Muscle layer of duodenum (tissue), 2 donors: Measurements from ENCODE around the gene DNPEP.

Source experiments
- H3K27ac ChIP-seq: one replicate; pipeline ENCODE4 v1.7.0; 2013; ENCODE audit warnings: mild to moderate bottlenecking, low read length
- H3K27me3 ChIP-seq: one replicate; pipeline ENCODE4 v1.7.0; 2013; ENCODE audit warnings: low read depth, mild to moderate bottlenecking, control low read depth, low read length
- H3K36me3 ChIP-seq, 2 donors: one replicate each; pipeline ENCODE4 v1.7.0; 2013; ENCODE audit warnings: low read length in 2 of 2, control low read depth in 1 of 2, mild to moderate bottlenecking in 1 of 2; ENCODE audit not compliant: insufficient read depth in 2 of 2, control insufficient read depth in 1 of 2
- H3K4me1 ChIP-seq, 2 donors: one replicate each; pipeline ENCODE4 v1.7.0; 2013; ENCODE audit warnings: low read length in 2 of 2, mild to moderate bottlenecking in 2 of 2, control low read depth in 1 of 2, moderate library complexity in 1 of 2; ENCODE audit not compliant: insufficient read depth in 2 of 2, control insufficient read depth in 1 of 2
- H3K4me3 ChIP-seq, 2 donors: one replicate each; pipeline ENCODE4 v1.7.0; 2013; ENCODE audit warnings: low read length in 2 of 2, low read depth in 1 of 2, mild to moderate bottlenecking in 1 of 2
- H3K9me3 ChIP-seq, 2 donors: one replicate each; pipeline ENCODE4 v1.7.0; 2013; ENCODE audit warnings: low read length in 2 of 2, control low read depth in 1 of 2, mild to moderate bottlenecking in 1 of 2; ENCODE audit not compliant: control insufficient read depth in 1 of 2
- donor health status: healthy.

Gene DNPEP

DNA sequence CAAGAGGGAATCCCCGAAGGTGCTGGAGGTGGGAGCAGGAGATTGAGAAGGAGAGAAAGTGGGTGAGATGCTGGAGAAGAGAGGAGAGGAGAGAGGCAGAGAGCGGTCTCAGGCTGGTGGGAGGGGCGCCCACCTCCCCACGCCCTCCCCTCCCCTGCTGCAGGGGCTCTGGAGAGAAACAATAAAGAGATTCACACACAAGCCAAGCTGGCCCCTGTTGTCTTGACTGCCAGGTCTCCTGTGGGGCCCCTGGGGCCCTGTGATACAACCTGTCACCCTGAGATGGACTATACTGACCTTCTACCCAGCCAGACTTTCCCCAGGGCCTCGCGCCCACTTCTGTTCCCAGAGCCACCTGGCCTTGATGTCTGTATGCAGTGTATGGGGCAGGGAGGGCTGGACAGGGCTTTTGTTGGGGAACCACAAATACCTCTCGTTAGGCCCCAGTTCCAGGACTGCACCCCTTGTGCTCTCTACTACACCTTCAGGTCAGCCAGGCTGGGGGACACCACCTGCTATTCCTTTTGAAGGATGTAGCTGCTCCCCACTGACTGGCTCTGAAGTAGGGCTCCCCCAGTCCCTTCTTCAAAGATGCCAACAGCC, 38.9 kb upstream of the DNPEP start:
- H3K4me3 ChIP-seq = no peak overlapping the region
- H3K9me3 ChIP-seq = no peaks in the 10 kb centered on the region
- no peak overlapping the region for H3K27ac ChIP-seq
- H3K4me1 ChIP-seq = no peaks in the 10 kb centered on the region
- H3K36me3 ChIP-seq = peaks cover 0 to 4% of the 10 kb centered on the region in 2 donors
- H3K27me3 ChIP-seq = no peaks in the 10 kb centered on the region

DNA sequence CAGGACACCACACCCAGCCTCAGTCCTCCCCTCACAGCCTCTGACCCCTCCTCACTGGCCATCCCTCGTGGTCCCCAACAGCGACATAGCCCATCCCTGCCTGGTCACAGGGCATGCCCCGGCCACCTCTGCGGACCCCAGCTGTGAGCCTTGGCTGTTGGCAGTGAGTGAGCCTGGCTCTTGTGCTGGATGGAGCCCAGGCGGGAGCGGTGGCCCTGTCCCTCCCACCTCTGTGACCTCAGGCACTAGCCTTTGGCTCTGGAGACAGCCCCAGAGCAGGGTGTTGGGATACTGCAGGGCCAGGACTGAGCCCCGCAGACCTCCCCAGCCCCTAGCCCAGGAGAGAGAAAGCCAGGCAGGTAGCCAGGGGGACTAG, 38.3 kb upstream of the DNPEP start:
- peak overlapping the region; percentile 7 for H3K27ac ChIP-seq
- H3K27me3 ChIP-seq = no peaks in the 10 kb centered on the region
- H3K36me3 ChIP-seq = peaks cover 2 to 4% of the 10 kb centered on the region in 2 donors
- no peaks in the 10 kb centered on the region for H3K4me1 ChIP-seq
- H3K4me3 ChIP-seq = no peak overlapping the region
- H3K9me3 ChIP-seq = no peaks in the 10 kb centered on the region

DNA sequence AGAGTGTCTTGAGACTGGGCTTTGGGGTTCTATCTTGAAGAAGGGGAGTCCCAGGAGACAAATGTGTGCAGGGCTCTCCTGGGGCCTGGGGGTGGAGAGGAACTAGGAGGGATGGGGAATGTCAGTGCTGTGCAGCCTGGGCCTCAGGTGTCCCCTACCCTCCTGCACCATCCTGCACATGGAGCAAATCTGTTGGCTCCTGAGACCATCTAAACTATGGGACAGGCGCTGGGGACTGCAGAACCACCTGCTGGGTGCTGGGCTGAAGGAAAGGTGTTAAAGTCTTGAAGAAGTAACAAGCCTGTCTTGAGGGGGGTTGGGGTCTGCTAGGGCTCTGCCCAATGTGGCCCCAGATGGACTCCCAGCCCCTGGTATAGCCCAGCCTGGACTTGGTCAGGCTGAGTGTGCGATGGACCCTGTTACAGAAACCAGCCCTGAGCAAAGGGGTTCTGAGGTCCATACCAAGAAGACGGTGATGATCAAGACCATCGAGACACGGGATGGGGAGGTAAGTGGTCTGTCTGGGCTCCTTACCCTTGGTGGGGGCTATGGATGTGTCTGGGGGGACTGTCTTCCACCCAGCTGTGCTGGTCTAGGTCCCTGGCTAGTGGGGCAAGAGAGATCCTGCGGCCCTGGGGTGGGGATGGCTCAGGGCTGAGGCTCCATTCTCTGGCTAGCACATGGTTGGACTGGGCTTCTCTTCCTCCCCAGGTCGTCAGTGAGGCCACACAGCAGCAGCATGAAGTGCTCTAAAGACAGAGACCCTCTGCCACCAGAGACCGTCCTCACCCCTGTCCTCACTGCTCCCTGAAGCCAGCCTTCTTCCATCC, 37.7 kb upstream of the DNPEP start:
- Histone ChIP-seq H3K36me3 (peaks cover 4 to 5% of the 10 kb centered on the region in 2 donors), H3K27ac (no peak overlapping the region), H3K4me1 (no peaks in the 10 kb centered on the region), H3K9me3 (no peaks in the 10 kb centered on the region), H3K4me3 (no peak overlapping the region), H3K27me3 (no peaks in the 10 kb centered on the region)

DNA sequence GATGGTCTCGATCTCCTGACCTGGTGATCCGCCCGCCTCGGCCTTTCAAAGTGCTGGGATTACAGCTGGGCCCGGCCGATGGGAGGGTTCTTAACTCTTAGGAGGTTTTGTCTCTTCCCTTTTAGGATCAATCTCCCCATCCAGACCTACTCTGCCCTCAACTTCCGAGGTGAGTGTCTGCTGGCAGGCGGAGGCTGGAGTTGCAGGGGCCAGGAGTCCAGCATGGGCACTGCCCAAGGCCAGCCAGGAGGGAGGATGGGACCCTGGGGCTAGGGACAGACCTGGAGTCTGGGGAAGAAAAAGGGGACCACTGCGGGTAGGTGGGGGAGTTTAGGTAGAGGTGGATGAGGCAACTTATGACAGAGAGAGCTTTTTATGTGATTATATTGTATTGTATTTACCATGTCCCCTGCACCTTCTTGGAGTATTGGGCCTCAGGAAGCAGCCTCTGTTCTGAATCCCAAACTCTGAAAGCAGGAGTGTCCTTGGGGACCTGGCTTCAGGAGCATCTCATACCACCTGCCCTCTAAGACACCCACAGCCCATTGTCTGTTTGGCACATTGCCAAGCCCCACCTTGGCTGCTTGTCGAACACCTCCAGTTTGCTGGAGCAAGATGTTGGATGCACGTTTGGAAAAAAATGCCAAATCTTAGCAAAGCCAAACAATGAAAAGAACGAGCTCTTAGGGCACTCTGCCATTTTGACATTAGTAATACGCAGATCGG, 36.1 kb upstream of the DNPEP start:
- no peaks in the 10 kb centered on the region for H3K4me1 ChIP-seq
- H3K27ac ChIP-seq = peak overlapping the region; percentile 0
- no peaks in the 10 kb centered on the region for H3K9me3 ChIP-seq
- H3K36me3 ChIP-seq = peaks cover 4 to 5% of the 10 kb centered on the region in 2 donors
- peaks cover 5% of the 10 kb centered on the region for H3K27me3 ChIP-seq
- peak overlapping the region; percentile 1 to 70 for H3K4me3 ChIP-seq

DNA sequence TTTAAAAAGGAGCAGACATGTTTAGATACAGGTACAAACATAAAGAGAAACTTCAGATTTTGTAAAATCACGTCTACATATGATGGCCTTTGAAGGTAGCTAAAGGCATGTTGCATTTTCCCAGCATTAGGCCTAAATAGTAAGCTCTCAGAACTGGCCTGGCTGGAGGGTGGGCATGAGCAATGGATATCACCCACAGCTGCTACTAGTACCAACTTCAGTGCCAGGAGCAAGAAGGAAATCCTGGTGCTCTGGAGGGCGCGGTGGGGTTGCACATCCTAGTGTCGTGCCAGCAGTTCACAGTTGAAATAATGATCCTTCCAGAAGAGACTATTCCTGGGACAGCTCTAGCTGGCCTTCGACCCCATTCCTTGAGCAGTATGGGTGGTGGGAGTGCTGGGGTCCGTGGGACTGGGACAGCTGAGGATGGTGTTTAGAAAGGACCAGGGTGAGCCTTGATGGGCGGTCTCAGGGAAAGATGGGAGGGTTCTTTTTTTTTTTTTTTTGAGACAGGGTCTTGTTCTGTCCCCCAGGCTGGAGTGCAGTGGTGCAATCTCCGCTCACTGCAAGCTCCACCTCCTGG, 35.3 kb upstream of the DNPEP start:
- peak overlapping the region; percentile 53 to 70 for H3K4me3 ChIP-seq
- peaks cover 9% of the 10 kb centered on the region for H3K27me3 ChIP-seq
- H3K27ac ChIP-seq = peak overlapping the region; percentile 10
- H3K36me3 ChIP-seq = peaks cover 4 to 5% of the 10 kb centered on the region in 2 donors
- H3K4me1 ChIP-seq = no peaks in the 10 kb centered on the region
- no peaks in the 10 kb centered on the region for H3K9me3 ChIP-seq

DNA sequence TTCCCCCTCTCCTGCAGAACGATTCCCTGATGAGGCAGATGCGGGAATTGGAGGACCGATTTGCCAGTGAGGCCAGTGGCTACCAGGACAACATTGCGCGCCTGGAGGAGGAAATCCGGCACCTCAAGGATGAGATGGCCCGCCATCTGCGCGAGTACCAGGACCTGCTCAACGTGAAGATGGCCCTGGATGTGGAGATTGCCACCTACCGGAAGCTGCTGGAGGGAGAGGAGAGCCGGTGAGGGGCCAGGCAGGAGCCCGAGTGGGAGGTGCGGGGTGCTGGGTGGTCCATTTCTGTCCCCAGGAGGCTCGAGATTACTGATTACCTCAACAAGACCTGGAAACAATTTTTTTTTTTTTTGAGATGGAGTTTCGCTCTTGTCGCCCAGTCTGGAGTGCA, 33.6 kb upstream of the DNPEP start:
- no peaks in the 10 kb centered on the region for H3K9me3 ChIP-seq
- peaks cover 4 to 5% of the 10 kb centered on the region in 2 donors for H3K36me3 ChIP-seq
- peaks cover 9% of the 10 kb centered on the region for H3K27me3 ChIP-seq
- peak overlapping the region; percentile 70 for H3K4me3 ChIP-seq
- H3K4me1 ChIP-seq = no peaks in the 10 kb centered on the region
- H3K27ac ChIP-seq = peak overlapping the region; percentile 91

DNA sequence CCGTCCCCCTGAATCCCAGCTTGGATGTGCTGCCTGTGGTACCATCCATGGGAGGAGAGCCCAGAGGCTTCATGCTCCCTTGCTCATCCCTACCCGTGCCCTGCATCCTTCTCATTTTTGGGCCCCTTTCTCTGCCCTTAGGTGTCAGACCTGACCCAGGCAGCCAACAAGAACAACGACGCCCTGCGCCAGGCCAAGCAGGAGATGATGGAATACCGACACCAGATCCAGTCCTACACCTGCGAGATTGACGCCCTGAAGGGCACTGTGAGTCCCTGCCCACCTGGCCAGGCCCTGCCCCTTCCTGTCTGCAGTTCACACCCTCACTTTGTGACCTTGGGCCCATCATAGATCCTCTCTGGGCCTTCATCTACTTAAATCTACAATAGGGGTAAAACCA, 33.0 kb upstream of the DNPEP start:
- H3K4me3 ChIP-seq = peak overlapping the region; percentile 70
- peaks cover 4 to 5% of the 10 kb centered on the region in 2 donors for H3K36me3 ChIP-seq
- H3K27me3 ChIP-seq = peaks cover 9% of the 10 kb centered on the region
- no peaks in the 10 kb centered on the region for H3K9me3 ChIP-seq
- no peaks in the 10 kb centered on the region for H3K4me1 ChIP-seq
- H3K27ac ChIP-seq = peak overlapping the region; percentile 91

DNA sequence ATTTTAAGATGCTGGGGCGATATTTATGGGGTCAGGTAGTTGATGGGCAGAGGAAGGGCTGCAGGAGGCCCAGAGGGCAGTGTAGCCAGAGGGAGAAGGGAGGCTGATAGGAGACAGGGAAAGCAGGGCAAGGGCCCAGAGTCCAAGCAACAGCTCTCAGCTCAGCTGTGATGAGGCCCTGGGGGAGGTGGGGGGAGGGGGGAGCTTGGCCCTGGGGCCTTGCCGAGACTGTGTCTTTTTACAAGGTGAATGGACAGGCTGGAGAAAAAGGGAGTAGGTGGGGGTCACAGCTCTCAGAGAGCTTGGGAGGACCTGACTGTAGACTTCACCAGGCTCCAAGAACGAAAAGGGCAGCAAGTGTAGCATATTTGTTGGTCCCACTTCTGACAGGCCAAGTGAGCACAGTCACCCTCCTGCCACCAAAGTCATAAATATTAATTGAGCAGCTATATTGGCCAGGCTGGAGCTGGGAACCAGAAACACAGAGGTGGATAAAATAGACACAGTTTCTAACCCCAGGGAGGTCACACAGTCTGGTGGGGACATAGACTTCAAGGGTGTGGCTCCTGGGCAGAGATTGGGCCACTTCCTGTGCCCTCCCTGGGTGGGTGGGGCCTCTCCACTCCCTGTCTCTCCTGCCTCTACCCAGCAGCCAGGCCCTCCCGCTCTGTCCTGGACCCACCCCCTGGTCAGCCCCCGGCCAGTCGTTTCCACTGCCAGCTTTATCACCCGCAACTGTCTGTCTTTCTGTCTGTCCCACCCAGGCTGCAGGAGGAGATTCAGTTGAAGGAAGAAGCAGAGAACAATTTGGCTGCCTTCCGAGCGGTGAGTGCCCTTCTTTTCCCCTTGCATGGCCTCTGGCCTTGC, 31.9 kb upstream of the DNPEP start:
- Histone ChIP-seq H3K4me1 (no peaks in the 10 kb centered on the region), H3K4me3 (peak overlapping the region; percentile 70), H3K9me3 (no peaks in the 10 kb centered on the region), H3K27me3 (peaks cover 9% of the 10 kb centered on the region), H3K27ac (peak overlapping the region; percentile 91), H3K36me3 (peaks cover 4 to 5% of the 10 kb centered on the region in 2 donors)

DNA sequence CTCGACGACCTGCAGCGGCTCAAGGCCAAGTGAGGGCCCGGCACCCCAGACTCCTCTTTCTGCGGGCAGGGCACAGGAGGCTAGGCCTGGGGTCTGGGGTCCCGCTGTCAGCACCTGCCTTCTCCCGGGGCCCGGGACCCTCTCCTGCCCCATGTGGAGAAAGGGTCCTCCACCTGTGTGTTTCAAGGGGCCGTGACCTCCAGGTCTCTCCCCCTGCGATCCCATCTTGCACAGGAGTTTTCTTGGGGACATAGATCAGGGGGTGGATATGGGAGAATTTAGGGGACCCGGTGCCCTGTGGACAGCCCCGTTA, 31.3 kb upstream of the DNPEP start:
- Histone ChIP-seq H3K4me3 (peak overlapping the region; percentile 70), H3K27me3 (peaks cover 9% of the 10 kb centered on the region), H3K9me3 (no peaks in the 10 kb centered on the region), H3K36me3 (peaks cover 4 to 5% of the 10 kb centered on the region in 2 donors), H3K27ac (peak overlapping the region; percentile 91), H3K4me1 (no peaks in the 10 kb centered on the region)

DNA sequence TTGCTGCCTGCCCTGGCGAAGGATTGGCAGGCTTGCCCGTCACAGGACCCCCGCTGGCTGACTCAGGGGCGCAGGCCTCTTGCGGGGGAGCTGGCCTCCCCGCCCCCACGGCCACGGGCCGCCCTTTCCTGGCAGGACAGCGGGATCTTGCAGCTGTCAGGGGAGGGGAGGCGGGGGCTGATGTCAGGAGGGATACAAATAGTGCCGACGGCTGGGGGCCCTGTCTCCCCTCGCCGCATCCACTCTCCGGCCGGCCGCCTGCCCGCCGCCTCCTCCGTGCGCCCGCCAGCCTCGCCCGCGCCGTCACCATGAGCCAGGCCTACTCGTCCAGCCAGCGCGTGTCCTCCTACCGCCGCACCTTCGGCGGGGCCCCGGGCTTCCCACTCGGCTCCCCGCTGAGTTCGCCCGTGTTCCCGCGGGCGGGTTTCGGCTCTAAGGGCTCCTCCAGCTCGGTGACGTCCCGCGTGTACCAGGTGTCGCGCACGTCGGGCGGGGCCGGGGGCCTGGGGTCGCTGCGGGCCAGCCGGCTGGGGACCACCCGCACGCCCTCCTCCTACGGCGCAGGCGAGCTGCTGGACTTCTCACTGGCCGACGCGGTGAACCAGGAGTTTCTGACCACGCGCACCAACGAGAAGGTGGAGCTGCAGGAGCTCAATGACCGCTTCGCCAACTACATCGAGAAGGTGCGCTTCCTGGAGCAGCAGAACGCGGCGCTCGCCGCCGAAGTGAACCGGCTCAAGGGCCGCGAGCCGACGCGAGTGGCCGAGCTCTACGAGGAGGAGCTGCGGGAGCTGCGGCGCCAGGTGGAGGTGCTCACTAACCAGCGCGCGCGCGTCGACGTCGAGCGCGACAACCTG, 30.7 kb upstream of the DNPEP start, which contains the start of gene DES:
Gene DES (plus strand): TSS at position 223 of the 857 bp plus-strand sequence. CDS start 86 bp downstream, at position 309.
- Histone ChIP-seq H3K36me3 (peaks cover 4 to 5% of the 10 kb centered on the region in 2 donors), H3K9me3 (no peaks in the 10 kb centered on the region), H3K4me3 (peak within 1 kb of the TSS; percentile 70), H3K27ac (peak within 1 kb of the TSS; percentile 91), H3K4me1 (no peaks in the 10 kb centered on the region), H3K27me3 (peaks cover 9% of the 10 kb centered on the region)
